ENCODE results near the gene GGPS1.

GGPS1 gene

GRCh38 chr1:235326719-235327558 lies 1.4 kb upstream of the GGPS1 start:
- H3K4me3 ChIP-seq (ENCODE audit: low read length): peak overlapping the region; percentile 92
- TF ChIP-seq CTCF (IDR thresholded peaks at IDR 0.05; ENCODE audit: insufficient read depth, low read depth, low read length, missing control alignments): no peak
- DNase-seq (ENCODE audit: low read depth): peak; percentile 56

DNA sequence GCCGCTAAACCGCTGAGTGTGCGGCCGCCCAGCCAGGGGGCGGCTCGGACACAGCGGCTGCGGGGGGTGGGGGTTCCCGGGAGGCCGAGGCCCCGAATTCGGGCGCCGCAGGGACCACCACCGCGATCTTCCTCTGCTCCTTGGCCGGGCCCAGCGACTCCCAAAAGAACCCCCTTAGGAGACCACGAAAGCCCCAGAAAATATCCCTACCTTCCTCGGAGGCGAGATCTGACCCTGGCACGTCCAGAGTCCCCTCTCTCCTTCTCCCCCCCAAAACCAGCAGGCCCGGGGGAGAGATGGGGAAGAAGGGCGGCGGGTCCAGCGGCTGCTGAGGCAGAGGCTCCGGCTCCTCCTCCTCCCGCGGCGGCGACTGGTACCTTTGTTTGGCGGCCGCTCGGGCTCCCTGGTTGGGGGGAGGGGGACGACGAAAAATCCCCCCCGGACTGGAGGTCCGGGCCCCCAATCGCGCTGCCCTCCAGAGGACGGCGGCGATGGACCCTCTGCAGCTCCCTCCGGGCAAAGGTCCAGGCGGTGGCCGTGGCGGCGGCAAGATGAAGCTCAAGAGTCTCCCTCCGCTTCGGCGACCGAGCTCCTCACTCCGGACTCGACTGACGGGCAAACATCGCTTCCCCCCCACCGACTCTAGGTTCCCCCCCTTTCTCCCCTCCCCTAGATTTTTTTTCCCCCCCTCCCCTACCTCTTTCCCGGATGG lies 655 bp upstream of the GGPS1 start, which contains the start of gene ARID4B:
ARID4B (minus strand) TSS at position 621 of the 712 bp plus-strand sequence. CDS start 1,260 bp downstream, outside the sequence.
- peak within 1 kb of the TSS; percentile 92 for H3K4me3 ChIP-seq (ENCODE audit: low read length)

GRCh38 chr1:235329139-235329902 lies 951 bp downstream of the GGPS1 start:
- TF ChIP-seq CTCF (IDR thresholded peaks at IDR 0.05; ENCODE audit: insufficient read depth, low read depth, low read length, missing control alignments): peak; percentile 5
- peak; percentile 48 for DNase-seq (ENCODE audit: low read depth)
- H3K4me3 ChIP-seq (ENCODE audit: low read length): peak overlapping the region; percentile 64

More for the DNA sequence above, 655 bp upstream of the GGPS1 start, which contains the start of gene ARID4B:
- TF ChIP-seq CTCF (IDR thresholded peaks at IDR 0.05; ENCODE audit: insufficient read depth, low read depth, low read length, missing control alignments): no peak
- DNase-seq (ENCODE audit: low read depth): no peak

GRCh38 chr1:235330918-235331285 lies 2.5 kb downstream of the GGPS1 start:
- TF ChIP-seq CTCF (IDR thresholded peaks at IDR 0.05; ENCODE audit: insufficient read depth, low read depth, low read length, missing control alignments): no peak
- no peak for DNase-seq (ENCODE audit: low read depth)
- H3K4me3 ChIP-seq (ENCODE audit: low read length): no peak overlapping the region

DNA sequence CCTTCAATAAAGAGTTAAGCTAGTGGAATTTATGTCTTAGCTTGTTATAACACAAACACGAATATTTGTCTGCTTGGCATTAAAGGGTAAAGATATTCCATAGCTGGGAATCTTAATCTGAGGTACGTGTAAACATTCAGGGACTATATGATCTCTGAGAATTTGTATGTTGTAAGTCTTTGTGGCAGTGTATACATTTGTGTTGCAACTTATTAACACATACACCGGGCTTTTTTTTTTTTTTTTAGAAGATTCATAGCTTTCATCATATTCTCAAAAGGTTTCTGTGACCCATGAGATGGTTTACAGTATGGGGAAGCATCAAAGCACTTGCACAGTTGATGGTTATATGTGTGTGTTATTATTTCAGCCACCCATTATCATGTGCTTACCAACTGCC lies 3.0 kb downstream of the GGPS1 start:
- peak overlapping the region; percentile 14 for H3K4me3 ChIP-seq (ENCODE audit: low read length)
- TF ChIP-seq CTCF (IDR thresholded peaks at IDR 0.05; ENCODE audit: insufficient read depth, low read depth, low read length, missing control alignments): no peak
- DNase-seq (ENCODE audit: low read depth): no peak

GRCh38 chr1:235336903-235337302 lies 8.5 kb downstream of the GGPS1 start:
- TF ChIP-seq CTCF (IDR thresholded peaks at IDR 0.05; ENCODE audit: insufficient read depth, low read depth, low read length, missing control alignments): no peak
- no peak overlapping the region for H3K4me3 ChIP-seq (ENCODE audit: low read length)
- DNase-seq (ENCODE audit: low read depth): no peak

Data from epithelial cell of esophagus (primary cell).